GM23338 (cell line): ENCODE measurements around the gene GPAM.

ENCODE experiments used
- POLR2AphosphoS5 ChIP-seq: IDR thresholded peaks from 2 replicates; pipeline ENCODE4 v1.6.1; 2016; ENCODE audit warnings: antibody characterized with exemption, low read depth
- TF ChIP-seq, protein P1 (sequence below), 2 experiments: fragments of 200-600 bp in 1 of 2; sonication (generic) in 1 of 2; conservative IDR thresholded peaks; 2 replicates each; pipeline versions ENCODE4 v1.5.1 to v1.6.1; 2016 to 2017; ENCODE audit warnings: antibody characterized with exemption in 2 of 2, low read depth in 2 of 2, mild to moderate bottlenecking in 2 of 2, moderate library complexity in 1 of 2

- TF ChIP-seq, protein P1, sequence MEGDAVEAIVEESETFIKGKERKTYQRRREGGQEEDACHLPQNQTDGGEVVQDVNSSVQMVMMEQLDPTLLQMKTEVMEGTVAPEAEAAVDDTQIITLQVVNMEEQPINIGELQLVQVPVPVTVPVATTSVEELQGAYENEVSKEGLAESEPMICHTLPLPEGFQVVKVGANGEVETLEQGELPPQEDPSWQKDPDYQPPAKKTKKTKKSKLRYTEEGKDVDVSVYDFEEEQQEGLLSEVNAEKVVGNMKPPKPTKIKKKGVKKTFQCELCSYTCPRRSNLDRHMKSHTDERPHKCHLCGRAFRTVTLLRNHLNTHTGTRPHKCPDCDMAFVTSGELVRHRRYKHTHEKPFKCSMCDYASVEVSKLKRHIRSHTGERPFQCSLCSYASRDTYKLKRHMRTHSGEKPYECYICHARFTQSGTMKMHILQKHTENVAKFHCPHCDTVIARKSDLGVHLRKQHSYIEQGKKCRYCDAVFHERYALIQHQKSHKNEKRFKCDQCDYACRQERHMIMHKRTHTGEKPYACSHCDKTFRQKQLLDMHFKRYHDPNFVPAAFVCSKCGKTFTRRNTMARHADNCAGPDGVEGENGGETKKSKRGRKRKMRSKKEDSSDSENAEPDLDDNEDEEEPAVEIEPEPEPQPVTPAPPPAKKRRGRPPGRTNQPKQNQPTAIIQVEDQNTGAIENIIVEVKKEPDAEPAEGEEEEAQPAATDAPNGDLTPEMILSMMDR (conservative IDR thresholded peaks at IDR 0.05; ENCODE audit: low read depth in 2 of 2) = no peak
- no peak for TF ChIP-seq POLR2AphosphoS5
These were observed 34.4 kb upstream of the GPAM start for GRCh38 chr10:112218036-112218390.
